H9 (cell line): ENCODE measurements around the gene ANKRD55. TPM values are rescaled to one million over a fixed set of nuclear protein-coding genes. Genes with fewer than 3 reads are reported as not detected.

Source experiments
- DNase-seq: peaks from one replicate; pipeline ENCODE4 v3.0.0-alpha.2; 2017
- H2AFZ ChIP-seq: one replicate; pipeline ENCODE4 v1.6.1; 2013; ENCODE audit warnings: mild to moderate bottlenecking, low read length, control low read depth, moderate library complexity
- H2AK5ac ChIP-seq: 2 replicates; pipeline ENCODE4 v1.6.1; 2013; ENCODE audit warnings: low read length, control low read depth, mixed read lengths; ENCODE audit not compliant: insufficient read length
- H2BK120ac ChIP-seq: one replicate; pipeline ENCODE4 v1.6.1; 2013; ENCODE audit warnings: low read depth, mild to moderate bottlenecking, low read length, control low read depth, inconsistent platforms; ENCODE audit not compliant: poor library complexity, severe bottlenecking
- H2BK12ac ChIP-seq: 2 replicates; pipeline ENCODE4 v1.6.1; 2013; ENCODE audit warnings: low read length, control low read depth, mixed read lengths, low read depth; ENCODE audit not compliant: insufficient read length
- H2BK15ac ChIP-seq: 2 replicates; pipeline ENCODE4 v1.6.1; 2013; ENCODE audit warnings: low read depth, low read length, control low read depth
- H2BK20ac ChIP-seq: one replicate; pipeline ENCODE4 v1.6.1; 2013; ENCODE audit warnings: low read depth, mild to moderate bottlenecking, low read length, control low read depth, inconsistent platforms; ENCODE audit not compliant: poor library complexity, severe bottlenecking
- H2BK5ac ChIP-seq: 2 replicates; pipeline ENCODE4 v1.6.1; 2013; ENCODE audit warnings: low read length, control low read depth, mixed read lengths; ENCODE audit not compliant: insufficient read length
- H3K14ac ChIP-seq: 2 replicates; pipeline ENCODE4 v1.6.1; 2013; ENCODE audit warnings: low read length, control low read depth; ENCODE audit not compliant: insufficient read depth
- H3K18ac ChIP-seq: 2 replicates; pipeline ENCODE4 v1.6.1; 2013; ENCODE audit warnings: low read depth, mild to moderate bottlenecking, mixed read lengths, low read length, control low read depth; ENCODE audit not compliant: insufficient read length
- H3K23ac ChIP-seq: 2 replicates; pipeline ENCODE4 v1.6.1; 2013; ENCODE audit warnings: low read length, control low read depth, mixed read lengths, low read depth; ENCODE audit not compliant: insufficient read length
- H3K23me2 ChIP-seq: 2 replicates; pipeline ENCODE4 v1.6.1; 2013; ENCODE audit warnings: low read depth, mild to moderate bottlenecking, mixed read lengths, low read length, control low read depth; ENCODE audit not compliant: insufficient read length, poor library complexity, severe bottlenecking
- H3K27ac ChIP-seq: 2 replicates; pipeline ENCODE4 v1.5.1; 2013; ENCODE audit warnings: low read length, control low read depth, mixed read lengths, low read depth; ENCODE audit not compliant: insufficient read length
- H3K27me3 ChIP-seq: 2 replicates; pipeline ENCODE4 v1.6.1; 2013; ENCODE audit warnings: low read length, control low read depth, inconsistent platforms; ENCODE audit not compliant: insufficient read depth
- H3K4ac ChIP-seq: 2 replicates; pipeline ENCODE4 v1.6.1; 2013; ENCODE audit warnings: low read depth, mild to moderate bottlenecking, control low read depth, inconsistent platforms, low read length, moderate library complexity
- H3K4me1 ChIP-seq: 2 replicates; pipeline ENCODE4 v1.6.1; 2013; ENCODE audit warnings: low read length, control low read depth, inconsistent platforms; ENCODE audit not compliant: insufficient read depth
- H3K4me2 ChIP-seq: 2 replicates; pipeline ENCODE4 v1.6.1; 2013; ENCODE audit warnings: low read length, control low read depth, mixed read lengths; ENCODE audit not compliant: insufficient read length, insufficient read depth
- H3K56ac ChIP-seq: 2 replicates; pipeline ENCODE4 v1.6.1; 2013; ENCODE audit warnings: low read depth, mild to moderate bottlenecking, mixed read lengths, low read length, control low read depth; ENCODE audit not compliant: insufficient read length
- H3K79me1 ChIP-seq: 2 replicates; pipeline ENCODE4 v1.6.1; 2013; ENCODE audit warnings: low read depth, mild to moderate bottlenecking, moderate library complexity, low read length, control low read depth, inconsistent platforms; ENCODE audit not compliant: insufficient read depth, poor library complexity, severe bottlenecking
- H3K79me2 ChIP-seq: 2 replicates; pipeline ENCODE4 v1.6.1; 2013; ENCODE audit warnings: low read length, control low read depth, inconsistent platforms; ENCODE audit not compliant: insufficient read depth
- H3K9ac ChIP-seq: 2 replicates; pipeline ENCODE4 v1.6.1; 2013; ENCODE audit warnings: low read length, control low read depth, mixed read lengths; ENCODE audit not compliant: insufficient read length; ENCODE audit errors: extremely low read depth
- H3K9me3 ChIP-seq: one replicate; pipeline ENCODE4 v1.6.1; 2013; ENCODE audit warnings: low read depth, low read length, inconsistent platforms; ENCODE audit not compliant: control insufficient read depth
- H3T11ph ChIP-seq: one replicate; pipeline ENCODE4 v1.6.1; 2013; ENCODE audit warnings: mild to moderate bottlenecking, low read length, control low read depth, inconsistent platforms
- H4K20me1 ChIP-seq: one replicate; pipeline ENCODE4 v1.6.1; 2013; ENCODE audit not compliant: control insufficient read depth, insufficient read length, insufficient read depth
- H4K5ac ChIP-seq: 2 replicates; pipeline ENCODE4 v1.6.1; 2013; ENCODE audit warnings: low read depth, mild to moderate bottlenecking, mixed read lengths, low read length, control low read depth; ENCODE audit not compliant: insufficient read length
- H4K8ac ChIP-seq: replicated peaks from 2 replicates; pipeline ENCODE4 v1.6.1; 2013; ENCODE audit warnings: low read length, control low read depth, mixed read lengths, low read depth; ENCODE audit not compliant: insufficient read length
- H4K91ac ChIP-seq: 2 replicates; pipeline ENCODE4 v1.6.1; 2013; ENCODE audit warnings: low read depth, mild to moderate bottlenecking, moderate library complexity, mixed read lengths, low read length, control low read depth; ENCODE audit not compliant: insufficient read length
- H3K27ac Mint-ChIP-seq, 3 experiments: 2 replicates in 2 of 3; 3 replicates in 1 of 3; pipeline ENCODE4 v1.8.0; 2020 to 2021; ENCODE audit warnings: mixed read lengths in 3 of 3, mild to moderate bottlenecking in 1 of 3, moderate library complexity in 1 of 3
- H3K27me3 Mint-ChIP-seq: 2 replicates; pipeline ENCODE4 v1.8.0; 2021; ENCODE audit warnings: low read depth, mild to moderate bottlenecking, moderate library complexity, mixed read lengths
- H3K36me3 Mint-ChIP-seq, 3 experiments: 2 replicates in 2 of 3; 3 replicates in 1 of 3; pipeline ENCODE4 v1.8.0; 2020 to 2021; ENCODE audit warnings: low read depth in 3 of 3, mixed read lengths in 3 of 3; ENCODE audit not compliant: insufficient read depth in 1 of 3
- H3K4me1 Mint-ChIP-seq, 2 experiments: 2 replicates each; pipeline ENCODE4 v1.8.0; 2020; ENCODE audit warnings: mixed read lengths in 2 of 2
- H3K4me3 Mint-ChIP-seq, 2 experiments: 2 replicates in 1 of 2; 3 replicates in 1 of 2; pipeline ENCODE4 v1.8.0; 2020 to 2021; ENCODE audit warnings: mild to moderate bottlenecking in 2 of 2, mixed read lengths in 2 of 2, moderate library complexity in 1 of 2
- H3K9me3 Mint-ChIP-seq, 2 experiments: 2 replicates in 1 of 2; 3 replicates in 1 of 2; pipeline ENCODE4 v1.8.0; 2020; ENCODE audit warnings: mild to moderate bottlenecking in 2 of 2, mixed read lengths in 2 of 2, moderate library complexity in 1 of 2
- WGBS: extraction: QIAGEN DNeasy Blood & Tissue Kit; methylation state at CpG from one replicate; pipeline ENCODE4 v1.1.7; 2013; ENCODE audit warnings: missing lambda C conversion rate, low lambda C conversion rate, mixed read lengths; ENCODE audit not compliant: insufficient read length; ENCODE audit errors: extremely low coverage; 5-methylcytosine and 5-hydroxymethylcytosine counted together
- total RNA-seq: library from RNA; stranded (reverse); gene quantifications from 2 replicates; pipeline ENCODE4 v1.2.1, GENCODE V29; 2021
- TF ChIP-seq, protein P1 (sequence below): fragments of 200-600 bp; sonication (generic); conservative IDR thresholded peaks from 3 replicates; pipeline ENCODE4 v1.8.0; 2021; ENCODE audit warnings: antibody characterized with exemption, mild to moderate bottlenecking

Gene ANKRD55
- total RNA-seq, 1 experiment from 2014 or later = not detected

GRCh38 chr5:56147659-56148230 lies 85.4 kb downstream of the ANKRD55 start:
- H3K79me2 ChIP-seq = no peaks in the 10 kb centered on the region

More at GRCh38 chr5:56147659-56148230, 85.4 kb downstream of the ANKRD55 start:
- Histone ChIP-seq H3K9ac (no peak overlapping the region), H3T11ph (no peak overlapping the region), H3K79me1 (no peaks in the 10 kb centered on the region), H3K9me3 (no peaks in the 10 kb centered on the region), H2BK12ac (no peak overlapping the region), H3K4me2 (no peak overlapping the region), H2BK5ac (no peak overlapping the region), H3K23ac (no peak overlapping the region), H4K20me1 (no peaks in the 10 kb centered on the region), H3K27me3 (no peaks in the 10 kb centered on the region), H4K5ac (no peak overlapping the region), H4K91ac (no peak overlapping the region), H3K14ac (no peak overlapping the region), H3K27ac (no peak overlapping the region), H2AK5ac (no peak overlapping the region), H3K4ac (no peak overlapping the region), H2BK15ac (no peak overlapping the region), H2BK120ac (no peak overlapping the region), H3K4me1 (no peaks in the 10 kb centered on the region), H2AFZ (no peak overlapping the region), H4K8ac (no peak overlapping the region), H3K56ac (no peak overlapping the region), H3K18ac (no peak overlapping the region), H2BK20ac (no peak overlapping the region), H3K23me2 (no peaks in the 10 kb centered on the region)
- WGBS = no CpG with 5 or more reads among the region's 4 CpGs
- H3K36me3 Mint-ChIP-seq = no peaks in the 10 kb centered on the region
- TF ChIP-seq, protein P1, sequence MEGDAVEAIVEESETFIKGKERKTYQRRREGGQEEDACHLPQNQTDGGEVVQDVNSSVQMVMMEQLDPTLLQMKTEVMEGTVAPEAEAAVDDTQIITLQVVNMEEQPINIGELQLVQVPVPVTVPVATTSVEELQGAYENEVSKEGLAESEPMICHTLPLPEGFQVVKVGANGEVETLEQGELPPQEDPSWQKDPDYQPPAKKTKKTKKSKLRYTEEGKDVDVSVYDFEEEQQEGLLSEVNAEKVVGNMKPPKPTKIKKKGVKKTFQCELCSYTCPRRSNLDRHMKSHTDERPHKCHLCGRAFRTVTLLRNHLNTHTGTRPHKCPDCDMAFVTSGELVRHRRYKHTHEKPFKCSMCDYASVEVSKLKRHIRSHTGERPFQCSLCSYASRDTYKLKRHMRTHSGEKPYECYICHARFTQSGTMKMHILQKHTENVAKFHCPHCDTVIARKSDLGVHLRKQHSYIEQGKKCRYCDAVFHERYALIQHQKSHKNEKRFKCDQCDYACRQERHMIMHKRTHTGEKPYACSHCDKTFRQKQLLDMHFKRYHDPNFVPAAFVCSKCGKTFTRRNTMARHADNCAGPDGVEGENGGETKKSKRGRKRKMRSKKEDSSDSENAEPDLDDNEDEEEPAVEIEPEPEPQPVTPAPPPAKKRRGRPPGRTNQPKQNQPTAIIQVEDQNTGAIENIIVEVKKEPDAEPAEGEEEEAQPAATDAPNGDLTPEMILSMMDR = no peak
- no peak for DNase-seq
- H3K27me3 Mint-ChIP-seq = no peaks in the 10 kb centered on the region
- H3K4me1 Mint-ChIP-seq = no peaks in the 10 kb centered on the region; a peak in 1 of 4 replicates
- no peak overlapping the region for H3K27ac Mint-ChIP-seq
- no peak overlapping the region for H3K4me3 Mint-ChIP-seq
- H3K9me3 Mint-ChIP-seq = no peaks in the 10 kb centered on the region
